Measurements from ENCODE around the gene TRIM9. TPM values are rescaled to one million over a fixed set of nuclear protein-coding genes. Genes with fewer than 3 reads are reported as not detected.

TRIM9 gene
- total and polyA plus RNA-seq, 2 experiments from 2014 or later = 4.4 to 6.2 TPM

DNA sequence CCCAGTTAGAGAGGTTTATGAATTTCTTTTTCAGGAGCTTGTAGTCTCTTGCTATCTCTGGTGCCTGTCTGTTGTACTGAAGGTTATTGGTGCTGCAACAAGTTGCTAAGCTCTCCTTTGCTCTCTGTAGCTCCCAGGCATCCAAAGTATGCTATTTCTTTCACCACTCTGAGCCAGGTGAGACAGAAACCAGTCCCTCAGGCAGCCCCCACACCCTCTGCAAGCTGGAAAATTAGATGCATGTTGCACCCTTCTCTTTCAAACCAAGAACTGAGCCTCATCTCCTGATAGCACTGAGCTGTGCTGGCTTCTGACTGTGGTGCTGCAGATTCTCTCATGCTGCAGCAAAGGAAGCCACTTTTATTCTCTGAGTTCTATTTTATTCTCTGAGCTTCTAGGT is 9.6 kb upstream of the TRIM9 start:
- H3K27me3 ChIP-seq (ENCODE audit: insufficient read depth) = no peaks in the 10 kb centered on the region
- Mint-ChIP-seq H3K36me3 (ENCODE audit: low read depth) (no peaks in the 10 kb centered on the region), H3K27me3 (ENCODE audit: insufficient read depth, low read depth, poor library complexity) (peaks cover 1% of the 10 kb centered on the region), H3K27ac (no peak overlapping the region), H3K4me3 (no peak overlapping the region), H3K9me3 (no peaks in the 10 kb centered on the region), H3K4me1 (peaks cover 16% of the 10 kb centered on the region; the same call in 2 of the 3 replicates)
- H3K36me3 ChIP-seq (ENCODE audit: insufficient read depth) = no peaks in the 10 kb centered on the region
- 0 out of 2 replicates have a peak overlapping the region, but pooled peaks have one; percentile 2 for H3K4me2 ChIP-seq
- H4K20me1 ChIP-seq (replicated peaks; ENCODE audit: insufficient read depth) = no peaks in the 10 kb centered on the region
- DNase-seq (ENCODE audit: low spot score) (no peak), ATAC-seq (peak; percentile 80)
- TF ChIP-seq POLR2AphosphoS5 (IDR thresholded peaks at IDR 0.05; ENCODE audit: low read depth) (no peak), ZNF331 (CRISPR knock-in tag; IDR thresholded peaks at IDR 0.05; ENCODE audit: low read depth) (no peak), CREB1 (CRISPR knock-in tag; IDR thresholded peaks at IDR 0.05; ENCODE audit: low read depth) (no peak), EZH2phosphoT487 (IDR thresholded peaks at IDR 0.05; ENCODE audit: unreplicated experiment) (no peak), ZNF114 (CRISPR knock-in tag; IDR thresholded peaks at IDR 0.05) (no peak), EZH2 (IDR thresholded peaks at IDR 0.05; ENCODE audit: low read depth, unreplicated experiment) (no peak), STAT1 (IDR thresholded peaks at IDR 0.05; ENCODE audit: unreplicated experiment) (no peak), JUNB (IDR thresholded peaks at IDR 0.05; ENCODE audit: unreplicated experiment) (no peak), NANOG (IDR thresholded peaks at IDR 0.05; ENCODE audit: borderline replicate concordance) (no peak)
- TF ChIP-seq, protein P1, sequence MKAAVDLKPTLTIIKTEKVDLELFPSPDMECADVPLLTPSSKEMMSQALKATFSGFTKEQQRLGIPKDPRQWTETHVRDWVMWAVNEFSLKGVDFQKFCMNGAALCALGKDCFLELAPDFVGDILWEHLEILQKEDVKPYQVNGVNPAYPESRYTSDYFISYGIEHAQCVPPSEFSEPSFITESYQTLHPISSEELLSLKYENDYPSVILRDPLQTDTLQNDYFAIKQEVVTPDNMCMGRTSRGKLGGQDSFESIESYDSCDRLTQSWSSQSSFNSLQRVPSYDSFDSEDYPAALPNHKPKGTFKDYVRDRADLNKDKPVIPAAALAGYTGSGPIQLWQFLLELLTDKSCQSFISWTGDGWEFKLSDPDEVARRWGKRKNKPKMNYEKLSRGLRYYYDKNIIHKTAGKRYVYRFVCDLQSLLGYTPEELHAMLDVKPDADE (IDR thresholded peaks at IDR 0.05) = no peak
- TF ChIP-seq, protein P2, sequence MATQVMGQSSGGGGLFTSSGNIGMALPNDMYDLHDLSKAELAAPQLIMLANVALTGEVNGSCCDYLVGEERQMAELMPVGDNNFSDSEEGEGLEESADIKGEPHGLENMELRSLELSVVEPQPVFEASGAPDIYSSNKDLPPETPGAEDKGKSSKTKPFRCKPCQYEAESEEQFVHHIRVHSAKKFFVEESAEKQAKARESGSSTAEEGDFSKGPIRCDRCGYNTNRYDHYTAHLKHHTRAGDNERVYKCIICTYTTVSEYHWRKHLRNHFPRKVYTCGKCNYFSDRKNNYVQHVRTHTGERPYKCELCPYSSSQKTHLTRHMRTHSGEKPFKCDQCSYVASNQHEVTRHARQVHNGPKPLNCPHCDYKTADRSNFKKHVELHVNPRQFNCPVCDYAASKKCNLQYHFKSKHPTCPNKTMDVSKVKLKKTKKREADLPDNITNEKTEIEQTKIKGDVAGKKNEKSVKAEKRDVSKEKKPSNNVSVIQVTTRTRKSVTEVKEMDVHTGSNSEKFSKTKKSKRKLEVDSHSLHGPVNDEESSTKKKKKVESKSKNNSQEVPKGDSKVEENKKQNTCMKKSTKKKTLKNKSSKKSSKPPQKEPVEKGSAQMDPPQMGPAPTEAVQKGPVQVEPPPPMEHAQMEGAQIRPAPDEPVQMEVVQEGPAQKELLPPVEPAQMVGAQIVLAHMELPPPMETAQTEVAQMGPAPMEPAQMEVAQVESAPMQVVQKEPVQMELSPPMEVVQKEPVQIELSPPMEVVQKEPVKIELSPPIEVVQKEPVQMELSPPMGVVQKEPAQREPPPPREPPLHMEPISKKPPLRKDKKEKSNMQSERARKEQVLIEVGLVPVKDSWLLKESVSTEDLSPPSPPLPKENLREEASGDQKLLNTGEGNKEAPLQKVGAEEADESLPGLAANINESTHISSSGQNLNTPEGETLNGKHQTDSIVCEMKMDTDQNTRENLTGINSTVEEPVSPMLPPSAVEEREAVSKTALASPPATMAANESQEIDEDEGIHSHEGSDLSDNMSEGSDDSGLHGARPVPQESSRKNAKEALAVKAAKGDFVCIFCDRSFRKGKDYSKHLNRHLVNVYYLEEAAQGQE (IDR thresholded peaks at IDR 0.05; ENCODE audit: unreplicated experiment) = no peak
- TF ChIP-seq, protein P3, sequence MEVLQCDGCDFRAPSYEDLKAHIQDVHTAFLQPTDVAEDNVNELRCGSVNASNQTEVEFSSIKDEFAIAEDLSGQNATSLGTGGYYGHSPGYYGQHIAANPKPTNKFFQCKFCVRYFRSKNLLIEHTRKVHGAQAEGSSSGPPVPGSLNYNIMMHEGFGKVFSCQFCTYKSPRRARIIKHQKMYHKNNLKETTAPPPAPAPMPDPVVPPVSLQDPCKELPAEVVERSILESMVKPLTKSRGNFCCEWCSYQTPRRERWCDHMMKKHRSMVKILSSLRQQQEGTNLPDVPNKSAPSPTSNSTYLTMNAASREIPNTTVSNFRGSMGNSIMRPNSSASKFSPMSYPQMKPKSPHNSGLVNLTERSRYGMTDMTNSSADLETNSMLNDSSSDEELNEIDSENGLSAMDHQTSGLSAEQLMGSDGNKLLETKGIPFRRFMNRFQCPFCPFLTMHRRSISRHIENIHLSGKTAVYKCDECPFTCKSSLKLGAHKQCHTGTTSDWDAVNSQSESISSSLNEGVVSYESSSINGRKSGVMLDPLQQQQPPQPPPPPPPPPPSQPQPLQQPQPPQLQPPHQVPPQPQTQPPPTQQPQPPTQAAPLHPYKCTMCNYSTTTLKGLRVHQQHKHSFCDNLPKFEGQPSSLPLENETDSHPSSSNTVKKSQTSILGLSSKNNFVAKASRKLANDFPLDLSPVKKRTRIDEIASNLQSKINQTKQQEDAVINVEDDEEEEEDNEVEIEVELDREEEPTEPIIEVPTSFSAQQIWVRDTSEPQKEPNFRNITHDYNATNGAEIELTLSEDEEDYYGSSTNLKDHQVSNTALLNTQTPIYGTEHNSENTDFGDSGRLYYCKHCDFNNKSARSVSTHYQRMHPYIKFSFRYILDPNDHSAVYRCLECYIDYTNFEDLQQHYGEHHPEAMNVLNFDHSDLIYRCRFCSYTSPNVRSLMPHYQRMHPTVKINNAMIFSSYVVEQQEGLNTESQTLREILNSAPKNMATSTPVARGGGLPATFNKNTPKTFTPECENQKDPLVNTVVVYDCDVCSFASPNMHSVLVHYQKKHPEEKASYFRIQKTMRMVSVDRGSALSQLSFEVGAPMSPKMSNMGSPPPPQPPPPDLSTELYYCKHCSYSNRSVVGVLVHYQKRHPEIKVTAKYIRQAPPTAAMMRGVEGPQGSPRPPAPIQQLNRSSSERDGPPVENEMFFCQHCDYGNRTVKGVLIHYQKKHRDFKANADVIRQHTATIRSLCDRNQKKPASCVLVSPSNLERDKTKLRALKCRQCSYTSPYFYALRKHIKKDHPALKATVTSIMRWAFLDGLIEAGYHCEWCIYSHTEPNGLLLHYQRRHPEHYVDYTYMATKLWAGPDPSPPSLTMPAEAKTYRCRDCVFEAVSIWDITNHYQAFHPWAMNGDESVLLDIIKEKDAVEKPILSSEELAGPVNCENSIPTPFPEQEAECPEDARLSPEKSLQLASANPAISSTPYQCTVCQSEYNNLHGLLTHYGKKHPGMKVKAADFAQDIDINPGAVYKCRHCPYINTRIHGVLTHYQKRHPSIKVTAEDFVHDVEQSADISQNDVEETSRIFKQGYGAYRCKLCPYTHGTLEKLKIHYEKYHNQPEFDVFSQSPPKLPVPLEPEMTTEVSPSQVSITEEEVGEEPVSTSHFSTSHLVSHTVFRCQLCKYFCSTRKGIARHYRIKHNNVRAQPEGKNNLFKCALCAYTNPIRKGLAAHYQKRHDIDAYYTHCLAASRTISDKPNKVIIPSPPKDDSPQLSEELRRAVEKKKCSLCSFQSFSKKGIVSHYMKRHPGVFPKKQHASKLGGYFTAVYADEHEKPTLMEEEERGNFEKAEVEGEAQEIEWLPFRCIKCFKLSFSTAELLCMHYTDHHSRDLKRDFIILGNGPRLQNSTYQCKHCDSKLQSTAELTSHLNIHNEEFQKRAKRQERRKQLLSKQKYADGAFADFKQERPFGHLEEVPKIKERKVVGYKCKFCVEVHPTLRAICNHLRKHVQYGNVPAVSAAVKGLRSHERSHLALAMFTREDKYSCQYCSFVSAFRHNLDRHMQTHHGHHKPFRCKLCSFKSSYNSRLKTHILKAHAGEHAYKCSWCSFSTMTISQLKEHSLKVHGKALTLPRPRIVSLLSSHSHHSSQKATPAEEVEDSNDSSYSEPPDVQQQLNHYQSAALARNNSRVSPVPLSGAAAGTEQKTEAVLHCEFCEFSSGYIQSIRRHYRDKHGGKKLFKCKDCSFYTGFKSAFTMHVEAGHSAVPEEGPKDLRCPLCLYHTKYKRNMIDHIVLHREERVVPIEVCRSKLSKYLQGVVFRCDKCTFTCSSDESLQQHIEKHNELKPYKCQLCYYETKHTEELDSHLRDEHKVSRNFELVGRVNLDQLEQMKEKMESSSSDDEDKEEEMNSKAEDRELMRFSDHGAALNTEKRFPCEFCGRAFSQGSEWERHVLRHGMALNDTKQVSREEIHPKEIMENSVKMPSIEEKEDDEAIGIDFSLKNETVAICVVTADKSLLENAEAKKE (CRISPR knock-in tag; IDR thresholded peaks at IDR 0.05) = no peak
- TF ChIP-seq, protein P4, sequence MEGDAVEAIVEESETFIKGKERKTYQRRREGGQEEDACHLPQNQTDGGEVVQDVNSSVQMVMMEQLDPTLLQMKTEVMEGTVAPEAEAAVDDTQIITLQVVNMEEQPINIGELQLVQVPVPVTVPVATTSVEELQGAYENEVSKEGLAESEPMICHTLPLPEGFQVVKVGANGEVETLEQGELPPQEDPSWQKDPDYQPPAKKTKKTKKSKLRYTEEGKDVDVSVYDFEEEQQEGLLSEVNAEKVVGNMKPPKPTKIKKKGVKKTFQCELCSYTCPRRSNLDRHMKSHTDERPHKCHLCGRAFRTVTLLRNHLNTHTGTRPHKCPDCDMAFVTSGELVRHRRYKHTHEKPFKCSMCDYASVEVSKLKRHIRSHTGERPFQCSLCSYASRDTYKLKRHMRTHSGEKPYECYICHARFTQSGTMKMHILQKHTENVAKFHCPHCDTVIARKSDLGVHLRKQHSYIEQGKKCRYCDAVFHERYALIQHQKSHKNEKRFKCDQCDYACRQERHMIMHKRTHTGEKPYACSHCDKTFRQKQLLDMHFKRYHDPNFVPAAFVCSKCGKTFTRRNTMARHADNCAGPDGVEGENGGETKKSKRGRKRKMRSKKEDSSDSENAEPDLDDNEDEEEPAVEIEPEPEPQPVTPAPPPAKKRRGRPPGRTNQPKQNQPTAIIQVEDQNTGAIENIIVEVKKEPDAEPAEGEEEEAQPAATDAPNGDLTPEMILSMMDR (conservative IDR thresholded peaks at IDR 0.05; ENCODE audit: low read depth in 2 of 2) = no peak
- no peaks in the 10 kb centered on the region for H3F3A ChIP-seq (replicated peaks; ENCODE audit: low read depth)
- H3K4me1 ChIP-seq (ENCODE audit: insufficient read depth) = peaks cover 15% of the 10 kb centered on the region; the same call in 1 of the 2 replicates
- H3K4me3 ChIP-seq = no peak overlapping the region
- H3K79me2 ChIP-seq (replicated peaks; ENCODE audit: insufficient read depth) = no peaks in the 10 kb centered on the region
- no peaks in the 10 kb centered on the region for H3K9me2 ChIP-seq (ENCODE audit: insufficient read depth)
- H2AFZ ChIP-seq = peak overlapping the region; percentile 90
- no peak overlapping the region for H3K27ac ChIP-seq (ENCODE audit: low read depth)
